K562 (cell line): ENCODE data around the gene NKG7. TPM values are rescaled to one million over a fixed set of nuclear protein-coding genes. Genes with fewer than 3 reads are reported as not detected.

Experiments used
- DACH1 ChIP-seq: fragments of 450-650 bp; IDR thresholded peaks from 2 replicates; pipeline ENCODE4 v1.6.1; 2018; ENCODE audit not compliant: partially characterized antibody
- ELF4 ChIP-seq: fragments of 450-650 bp; formaldehyde crosslinking; IDR thresholded peaks from 2 replicates; pipeline ENCODE4 v1.4.0; 2022; ENCODE audit warnings: missing genetic modification characterization
- NCOA6 ChIP-seq: fragments of 450-650 bp; IDR thresholded peaks from 2 replicates; pipeline ENCODE4 v1.6.1; 2017; ENCODE audit warnings: mild to moderate bottlenecking
- PATZ1 ChIP-seq: fragments of 250-450 bp; sonication (Bioruptor Pico); IDR thresholded peaks from 2 replicates; pipeline ENCODE4 v1.5.0; 2020; ENCODE audit warnings: mild to moderate bottlenecking, borderline replicate concordance
- RAD21 ChIP-seq, 2 experiments: fragments of 250-450 bp in 1 of 2; fragments of 450-650 bp in 1 of 2; sonication (Bioruptor Pico) in 1 of 2; formaldehyde crosslinking in 1 of 2; IDR thresholded peaks in 1 of 2; conservative IDR thresholded peaks in 1 of 2; 2 replicates each; pipeline versions ENCODE4 v1.4.0 to v1.8.0; 2020 to 2022; ENCODE audit warnings: mild to moderate bottlenecking in 2 of 2, moderate library complexity in 1 of 2
- RREB1 ChIP-seq: fragments of 250-450 bp; sonication (Bioruptor Pico); IDR thresholded peaks from 2 replicates; pipeline ENCODE4 v1.4.0; 2020
- SLC30A9 ChIP-seq: fragments of 250-450 bp; sonication (Bioruptor Pico); IDR thresholded peaks from 2 replicates; pipeline ENCODE4 v1.8.0; 2022; ENCODE audit warnings: mild to moderate bottlenecking, moderate library complexity
- TCF3 ChIP-seq: sonication (generic); formaldehyde crosslinking; IDR thresholded peaks from 2 replicates; pipeline ENCODE4 v1.4.0; 2020; ENCODE audit warnings: mild to moderate bottlenecking, missing genetic modification reagents
- TCF7 ChIP-seq: sonication (generic); IDR thresholded peaks from 2 replicates; pipeline ENCODE4 v1.6.1; 2016; ENCODE audit warnings: antibody characterized with exemption, borderline replicate concordance
- TEAD4 ChIP-seq, 2 experiments: sonication (generic) in 1 of 2; formaldehyde crosslinking in 1 of 2; IDR thresholded peaks; 2 replicates each; pipeline versions ENCODE4 v1.6.1 to v1.8.0; 2012 to 2022; ENCODE audit warnings: borderline replicate concordance in 1 of 2, inconsistent platforms in 1 of 2, low read length in 1 of 2, mild to moderate bottlenecking in 1 of 2, missing genetic modification reagents in 1 of 2
- THRB ChIP-seq: fragments of 450-650 bp; formaldehyde crosslinking; conservative IDR thresholded peaks from 2 replicates; pipeline ENCODE4 v1.4.0; 2022; ENCODE audit warnings: mild to moderate bottlenecking, missing genetic modification characterization
- XRCC4 ChIP-seq: IDR thresholded peaks from one replicate; pipeline ENCODE4 v1.6.1; 2011; ENCODE audit not compliant: insufficient read depth, insufficient read length; ENCODE audit errors: extremely low read depth
- ZFP1 ChIP-seq: fragments of 450-650 bp; formaldehyde crosslinking; IDR thresholded peaks from 2 replicates; pipeline ENCODE4 v1.4.0; 2020; ENCODE audit warnings: mild to moderate bottlenecking, mixed read lengths
- ZNF12 ChIP-seq: sonication (generic); formaldehyde crosslinking; IDR thresholded peaks from 2 replicates; pipeline ENCODE4 v1.4.0; 2020; ENCODE audit warnings: mild to moderate bottlenecking, missing genetic modification reagents
- ZNF695 ChIP-seq: fragments of 450-650 bp; formaldehyde crosslinking; IDR thresholded peaks from 2 replicates; pipeline ENCODE4 v1.4.0; 2020; ENCODE audit warnings: mild to moderate bottlenecking, moderate library complexity
- ZNF740 ChIP-seq, 3 experiments: fragments of 200-800 bp in 1 of 3; sonication (Bioruptor generic) in 1 of 3; sonication (generic) in 1 of 3; formaldehyde crosslinking in 1 of 3; IDR thresholded peaks; 2 replicates each; pipeline versions ENCODE4 v1.6.1 to v1.8.0; 2016 to 2022; ENCODE audit warnings: mild to moderate bottlenecking in 2 of 3, missing compliant biosample characterization in 2 of 3, missing genetic modification characterization in 2 of 3, missing genetic modification reagents in 1 of 3
- polyA plus RNA-seq, 8 experiments: library from polyadenylated mRNA; depleted of rRNA in 4 of 8; stranded (reverse) in 5 of 8; unstranded in 3 of 8; fragments of >200 nt; fragmentation: Nextera tagmentation in 2 of 8; fragmentation: Illumina TruSeq in 1 of 8; extraction: Ambion mirVana in 2 of 8; extraction: Trizol in 1 of 8; gene quantifications; 2 replicates each; pipeline versions ENCODE4 v1.2.1 to v1.2.3, GENCODE V29; 2011 to 2014; ENCODE audit warnings: inconsistent platforms in 1 of 8, missing spikeins in 1 of 8
- total RNA-seq, 7 experiments: library from RNA; depleted of rRNA in 6 of 7; stranded (reverse); fragments of >200 nt in 6 of 7; fragmentation: Illumina TruSeq in 2 of 7; extraction: Trizol in 2 of 7; gene quantifications; 2 replicates each; pipeline versions ENCODE4 v1.2.1 to v1.2.3, GENCODE V29; 2011 to 2021; ENCODE audit warnings: low replicate concordance in 1 of 7

NKG7 gene
- total and polyA plus RNA-seq, 9 of the 15 experiments (the other 6 are each of a cell fraction or from before 2014, with no cell fraction given) = 0.30 to 0.70 (median 0.51) TPM; not detected in 2

GRCh38 chr19:51368366-51369282 lies 3.8 kb downstream of the NKG7 start, which contains the start of gene CLDND2 (continued):
- TF ChIP-seq ZNF740 (CRISPR knock-in tag; IDR thresholded peaks at IDR 0.05) (no peak), ZNF740 (tag; IDR thresholded peaks at IDR 0.05) (no peak), ELF4 (CRISPR knock-in tag) (no peak), RAD21 (CRISPR knock-in tag; conservative IDR thresholded peaks at IDR 0.05 in 1 of 2, IDR thresholded peaks at IDR 0.05 in 1 of 2) (no peak), ZNF12 (no peak), NCOA6 (no peak), THRB (CRISPR knock-in tag) (no peak), ZNF695 (CRISPR knock-in tag) (no peak), SLC30A9 (CRISPR knock-in tag) (no peak), ZFP1 (CRISPR knock-in tag) (no peak), PATZ1 (CRISPR knock-in tag) (no peak), TEAD4 (IDR thresholded peaks at IDR 0.05; ENCODE audit: low read length) (no peak), TEAD4 (CRISPR knock-in tag; IDR thresholded peaks at IDR 0.05; ENCODE audit: borderline replicate concordance) (0 out of 2 replicates have a peak, but pooled peaks have one; percentile 59), RREB1 (CRISPR knock-in tag) (no peak), DACH1 (no peak), XRCC4 (no peak), TCF7 (no peak), TCF3 (CRISPR knock-in tag) (no peak)
